GM21723 (cell line): ENCODE measurements around the gene MGAT5.

Experiments
- ATAC-seq: cut with Tn5 transposase; IDR thresholded peaks from one replicate; pipeline ENCODE4 v1.9.1; 2021; ENCODE audit warnings: mild to moderate bottlenecking, moderate library complexity; ENCODE audit not compliant: unreplicated experiment

The MGAT5 gene

DNA sequence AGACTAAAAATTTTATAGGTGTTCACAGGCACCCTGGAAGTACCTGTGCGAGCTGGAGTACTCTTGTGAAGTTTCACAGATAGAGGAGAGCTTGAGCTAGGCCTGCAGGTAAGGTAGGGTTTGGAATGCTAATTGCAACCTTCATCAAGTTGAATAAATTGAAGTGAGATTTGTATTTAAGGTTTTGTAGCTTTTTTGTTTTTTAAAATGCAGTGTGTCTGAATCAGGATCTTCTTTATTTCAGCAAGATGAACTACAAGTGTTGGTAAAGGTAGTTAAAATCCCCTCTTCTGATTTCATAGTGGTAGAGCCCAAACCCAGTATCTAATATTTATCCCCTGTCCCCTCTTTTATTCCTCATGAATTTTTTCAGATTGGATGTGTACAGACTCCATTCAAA is 45.5 kb downstream of the MGAT5 start:
- no peak for ATAC-seq

DNA sequence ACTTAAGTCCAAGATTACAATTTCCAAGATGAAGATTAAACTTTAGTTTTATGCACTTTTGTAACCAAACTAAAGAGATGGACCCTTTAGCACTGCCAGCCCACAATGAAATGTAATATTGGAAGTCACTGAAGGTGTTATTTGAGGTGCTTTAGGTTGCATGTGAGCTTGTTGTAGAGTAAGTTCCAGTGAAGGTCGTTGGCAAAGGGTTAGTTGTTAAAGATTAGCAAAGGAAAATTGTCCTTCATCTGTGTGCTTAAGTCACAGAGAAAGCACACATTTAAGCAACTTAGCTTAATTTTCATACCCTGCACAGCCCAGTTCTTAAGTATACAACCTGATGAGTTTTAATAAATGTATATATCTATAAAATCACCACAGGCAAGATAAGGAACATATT is 46.7 kb downstream of the MGAT5 start:
- ATAC-seq: no peak

DNA sequence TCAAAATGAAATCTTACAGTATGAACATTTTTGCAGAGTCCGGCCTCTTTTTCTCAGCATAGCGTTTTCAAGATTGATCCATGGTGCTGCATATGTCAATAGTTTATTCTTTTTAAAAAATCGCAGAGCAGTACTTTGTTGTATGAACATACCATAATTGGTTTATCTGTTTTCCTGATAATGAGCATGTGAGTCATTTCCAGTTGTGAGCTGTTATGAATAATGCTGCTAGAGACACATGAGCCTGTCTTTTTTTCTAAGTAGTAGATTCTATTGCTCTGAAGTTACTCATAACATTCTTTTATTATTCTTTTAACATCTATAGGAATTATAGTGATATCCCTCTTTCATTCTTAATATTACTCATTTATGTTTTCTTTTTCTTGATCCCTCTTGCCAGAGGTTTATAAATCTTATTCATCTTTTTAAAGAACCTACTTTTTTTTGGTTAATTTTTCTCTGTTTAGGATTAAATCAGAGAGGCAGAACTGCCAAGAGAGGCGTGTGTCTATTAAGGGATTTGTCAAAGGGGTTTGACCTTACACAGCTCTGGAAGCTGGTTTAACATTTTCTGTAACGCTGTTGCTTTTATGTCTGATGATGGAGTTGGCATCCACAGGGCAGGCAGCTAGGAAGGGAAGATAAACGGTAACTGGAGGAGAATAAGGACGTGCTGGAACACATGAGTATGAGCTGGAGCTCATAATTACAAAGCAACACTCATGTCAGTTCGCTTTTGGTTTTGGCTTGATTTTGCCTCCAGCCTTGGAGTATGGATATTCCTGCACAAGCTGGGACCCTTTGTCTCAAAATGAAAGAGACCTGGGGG is 47.4 kb downstream of the MGAT5 start:
- ATAC-seq: no peak

- ATAC-seq: no peak
Observed at GRCh38 chr2:134301928-134302260, 48.0 kb downstream of the MGAT5 start.

DNA sequence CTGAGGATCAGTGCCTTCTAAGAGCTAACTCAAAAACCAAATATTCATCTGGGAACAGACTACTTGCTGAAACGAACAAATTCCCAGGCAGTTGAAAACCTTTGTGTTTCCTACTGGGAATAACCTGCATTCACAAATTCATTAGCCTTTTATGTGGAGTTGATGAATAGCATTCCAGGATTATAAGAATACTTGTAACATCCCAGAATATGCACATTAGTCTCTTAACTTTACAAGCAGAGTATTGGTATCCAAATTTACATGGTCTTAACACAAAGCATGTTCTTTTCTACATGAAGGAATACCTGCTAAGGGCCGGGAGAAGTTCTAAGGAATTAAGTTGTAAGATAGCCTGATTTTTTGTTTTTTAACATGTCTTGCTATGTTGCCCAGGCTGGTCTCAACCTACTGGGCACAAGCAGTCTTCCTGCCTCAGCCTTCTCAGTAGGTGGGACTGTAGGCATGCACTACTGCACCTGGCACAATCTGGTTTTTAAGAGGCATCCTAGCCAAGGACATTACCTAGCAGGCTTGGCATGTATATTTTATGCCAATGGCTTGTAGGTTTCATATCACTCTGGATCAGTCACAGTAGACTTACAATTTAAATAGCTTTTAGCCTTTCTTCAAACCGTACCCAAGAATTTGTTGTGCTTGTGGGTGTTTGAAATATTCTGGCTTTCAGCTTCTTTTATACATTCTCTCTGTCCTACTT is 50.7 kb downstream of the MGAT5 start:
- ATAC-seq: no peak

- ATAC-seq: no peak
Observed at GRCh38 chr2:134305109-134305491, 51.2 kb downstream of the MGAT5 start.

GRCh38 chr2:134306521-134306920 is 52.6 kb downstream of the MGAT5 start:
- no peak for ATAC-seq

- ATAC-seq: no peak
Observed at GRCh38 chr2:134307334-134307733, 53.5 kb downstream of the MGAT5 start.

DNA sequence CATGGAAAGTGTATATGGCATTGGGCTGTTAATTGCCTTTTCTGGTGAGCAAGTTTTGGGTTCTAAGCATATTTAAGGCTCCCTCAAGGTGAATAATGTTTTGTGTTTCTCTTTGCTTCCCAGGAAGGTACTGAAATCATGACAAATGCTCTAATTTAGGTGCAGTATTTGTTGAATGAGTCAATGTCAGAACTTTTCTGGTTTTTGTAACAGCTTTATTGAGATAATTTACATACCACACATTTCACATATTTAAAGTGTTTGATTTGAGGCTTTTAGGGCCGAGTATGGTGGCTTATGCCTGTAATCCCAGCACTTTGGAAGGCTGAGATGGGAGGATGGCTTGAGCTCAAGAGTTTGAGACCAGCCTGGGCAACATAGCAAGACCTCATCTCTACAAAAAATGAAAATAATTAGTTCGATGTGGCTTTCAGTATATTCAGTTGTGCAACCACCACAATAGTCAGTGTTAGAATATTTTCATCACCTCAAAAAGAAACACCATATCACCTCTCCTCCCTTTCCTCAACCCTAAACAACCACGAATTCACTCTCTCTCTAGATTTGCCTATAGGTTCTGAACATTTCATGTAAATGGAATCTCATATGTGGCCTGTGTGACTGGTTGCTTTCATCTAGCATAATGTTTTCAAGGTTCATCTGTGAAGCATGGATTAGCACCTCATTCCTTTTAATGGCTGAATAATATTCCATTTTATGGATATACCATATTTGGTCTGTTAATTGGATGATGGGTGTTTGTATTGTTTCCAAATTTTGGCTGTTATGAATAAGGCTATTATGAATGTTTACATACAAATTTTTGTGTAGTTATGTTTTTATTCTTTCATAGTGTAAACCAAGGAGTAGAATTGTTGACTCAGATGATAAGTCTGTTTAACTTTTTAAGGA is 54.9 kb downstream of the MGAT5 start:
- ATAC-seq: no peak

- ATAC-seq: no peak
Observed at GRCh38 chr2:134310107-134311079, 56.5 kb downstream of the MGAT5 start.

GRCh38 chr2:134312482-134312881 is 58.6 kb downstream of the MGAT5 start:
- no peak for ATAC-seq

- no peak for ATAC-seq
Observed at GRCh38 chr2:134314202-134314601, 60.3 kb downstream of the MGAT5 start.

- ATAC-seq: no peak
Observed at GRCh38 chr2:134314681-134315368, 61.0 kb downstream of the MGAT5 start.

- ATAC-seq: no peak
Observed at GRCh38 chr2:134315471-134315870, 61.6 kb downstream of the MGAT5 start.

DNA sequence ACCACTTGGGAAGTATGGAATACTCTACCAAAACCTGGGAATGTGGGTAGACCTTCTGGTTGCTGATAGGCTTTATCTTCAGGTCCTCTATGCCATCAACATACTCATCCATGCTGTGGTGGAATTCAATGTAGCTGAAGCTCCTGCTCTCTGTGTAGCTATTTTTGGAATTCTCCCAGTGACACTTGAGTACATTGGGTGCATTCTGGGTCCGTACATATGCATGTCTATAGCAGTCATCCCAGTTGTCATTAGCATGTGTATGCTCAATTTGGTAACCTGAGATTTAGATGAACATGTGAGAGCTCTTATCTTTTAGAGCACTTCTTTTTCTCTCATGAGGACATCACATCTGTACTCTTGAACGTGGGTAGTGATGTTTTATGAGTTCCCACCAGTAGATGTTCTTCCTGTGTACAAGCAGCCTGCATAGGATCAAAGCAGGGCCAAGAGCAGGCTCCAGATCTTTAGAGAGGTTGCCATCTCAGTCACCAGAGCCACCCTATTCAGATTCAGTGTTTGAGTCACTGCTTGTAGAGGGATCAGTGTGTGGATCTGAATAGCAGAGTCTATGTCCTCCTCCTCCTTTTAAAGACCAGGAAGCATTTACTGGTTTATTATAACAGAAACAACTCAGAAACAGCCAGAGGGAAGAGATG is 65.9 kb downstream of the MGAT5 start:
- ATAC-seq: no peak

GRCh38 chr2:134320930-134321329 is 67.1 kb downstream of the MGAT5 start:
- ATAC-seq: no peak

DNA sequence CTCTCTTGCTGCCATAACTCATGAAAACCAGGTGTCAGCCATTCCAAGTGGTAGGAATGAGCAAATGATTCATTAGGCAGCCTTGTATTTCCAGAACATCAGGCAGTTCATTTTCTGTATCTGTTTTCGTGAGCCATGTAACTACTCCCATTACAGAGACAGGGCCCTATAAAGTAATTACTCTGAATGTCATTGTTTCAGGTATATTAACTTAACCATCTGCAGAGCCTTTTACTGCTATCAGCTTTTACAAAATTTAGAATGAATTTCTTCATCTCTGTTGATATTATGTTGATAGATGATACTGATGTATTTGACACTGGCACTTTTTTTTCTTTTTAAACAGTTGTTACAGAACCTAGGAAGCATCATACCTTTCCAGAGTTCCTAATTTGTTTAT is 69.9 kb downstream of the MGAT5 start:
- ATAC-seq: no peak

- no peak for ATAC-seq
Observed at GRCh38 chr2:134324430-134324829, 70.6 kb downstream of the MGAT5 start.

DNA sequence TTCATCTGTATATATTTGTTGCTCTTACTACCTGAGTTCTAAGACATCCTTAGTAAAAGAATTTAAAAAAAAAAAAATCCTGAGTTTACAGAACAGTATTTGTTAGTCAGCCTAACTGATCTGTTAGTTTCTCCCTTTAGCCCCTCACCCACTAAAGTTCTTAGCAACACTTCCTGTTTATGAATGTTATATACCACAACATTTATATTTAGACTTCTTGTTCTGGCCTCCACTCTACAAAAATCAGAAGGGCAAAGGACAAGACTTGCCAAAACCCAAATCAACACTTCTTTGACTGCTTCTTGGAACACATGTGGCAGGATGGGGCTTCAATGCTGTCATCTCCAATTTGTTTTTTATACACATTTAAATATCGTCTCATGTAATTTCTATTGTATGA is 71.1 kb downstream of the MGAT5 start:
- ATAC-seq: peak; percentile 80
